Inflammatory macrophage treated with lipopolysaccharide for 4 hours (primary cell): ENCODE measurements around the gene CLMP.
"Not testable (repeated sequence)": the region's sequence is repeated elsewhere in the genome, so short reads cannot be mapped to it uniquely, and the experiment has no call there.

Experiments
- DNase-seq: peaks from one replicate; pipeline ENCODE4 v3.0.0-alpha.2; 2020

The CLMP gene

GRCh38 chr11:123164732-123165450, 30.2 kb downstream of the CLMP start:
- DNase-seq = no peak

- no peak for DNase-seq
These were observed 31.4 kb downstream of the CLMP start for GRCh38 chr11:123163621-123164020.

- no peak for DNase-seq
These were observed 33.5 kb downstream of the CLMP start for GRCh38 chr11:123161376-123162030.

- no peak for DNase-seq
These were observed 35.7 kb downstream of the CLMP start for GRCh38 chr11:123159183-123159857.

GRCh38 chr11:123158033-123159003, 36.7 kb downstream of the CLMP start:
- no peak for DNase-seq

GRCh38 chr11:123152951-123153350, 42.1 kb downstream of the CLMP start:
- DNase-seq = no peak

- not testable (repeated sequence) for DNase-seq
These were observed 42.7 kb downstream of the CLMP start for GRCh38 chr11:123152346-123152745.

GRCh38 chr11:123151796-123152195, 43.3 kb downstream of the CLMP start:
- no peak for DNase-seq

GRCh38 chr11:123151366-123151765, 43.7 kb downstream of the CLMP start:
- no peak for DNase-seq

GRCh38 chr11:123150882-123151281, 44.2 kb downstream of the CLMP start:
- DNase-seq = no peak

GRCh38 chr11:123148965-123149364, 46.1 kb downstream of the CLMP start:
- no peak for DNase-seq

- DNase-seq = no peak
These were observed 49.4 kb downstream of the CLMP start for GRCh38 chr11:123145661-123146060.

GRCh38 chr11:123145220-123145619, 49.8 kb downstream of the CLMP start:
- no peak for DNase-seq

- DNase-seq = no peak
These were observed 50.3 kb downstream of the CLMP start for GRCh38 chr11:123144707-123145106.

- no peak for DNase-seq
These were observed 51.1 kb downstream of the CLMP start for GRCh38 chr11:123143921-123144320.

- DNase-seq = no peak
These were observed 51.6 kb downstream of the CLMP start for GRCh38 chr11:123143476-123143875.

GRCh38 chr11:123139206-123139605, 55.8 kb downstream of the CLMP start:
- no peak for DNase-seq

GRCh38 chr11:123137431-123138224, 57.4 kb downstream of the CLMP start:
- DNase-seq = peak; percentile 32

- no peak for DNase-seq
These were observed 59.1 kb downstream of the CLMP start for GRCh38 chr11:123135863-123136446.

GRCh38 chr11:123132881-123133280, 62.2 kb downstream of the CLMP start:
- DNase-seq = no peak

- peak; percentile 75 for DNase-seq
These were observed 62.8 kb downstream of the CLMP start for GRCh38 chr11:123132034-123132766.
